ENCODE measurements around the gene DHDDS. TPM values are rescaled to one million over a fixed set of nuclear protein-coding genes. Genes with fewer than 3 reads are reported as not detected.
A peak's percentile ranks its signal among the peaks of the same experiment; 100 is the strongest.
"Not testable (repeated sequence)": the region's sequence is repeated elsewhere in the genome, so short reads cannot be mapped to it uniquely, and the experiment has no call there.

The DHDDS gene, protein sequence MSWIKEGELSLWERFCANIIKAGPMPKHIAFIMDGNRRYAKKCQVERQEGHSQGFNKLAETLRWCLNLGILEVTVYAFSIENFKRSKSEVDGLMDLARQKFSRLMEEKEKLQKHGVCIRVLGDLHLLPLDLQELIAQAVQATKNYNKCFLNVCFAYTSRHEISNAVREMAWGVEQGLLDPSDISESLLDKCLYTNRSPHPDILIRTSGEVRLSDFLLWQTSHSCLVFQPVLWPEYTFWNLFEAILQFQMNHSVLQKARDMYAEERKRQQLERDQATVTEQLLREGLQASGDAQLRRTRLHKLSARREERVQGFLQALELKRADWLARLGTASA
- 10 to 100 TPM; 54.5 to 76.6 (median 62.1) TPM for total RNA-seq

GRCh38 chr1:26431979-26432695 is at the start of gene DHDDS:
TSS of gene DHDDS (plus strand) at chr1:26432321. CDS start at chr1:26432946, 625 bp downstream.
- Histone ChIP-seq H3K27ac (peak within 1 kb of the TSS; percentile 65 to 85 (median 78)), H3K9me3 (no peaks in the 10 kb centered on the region), H3K4me1 (peaks cover 0 to 30% (median 8%) of the 10 kb centered on the region in 4 donors), H3K27me3 (no peaks in the 10 kb centered on the region), H3K4me3 (peak within 1 kb of the TSS; percentile 53 to 70 (median 62)), H3K36me3 (peaks cover 0 to 21% (median 0%) of the 10 kb centered on the region in 3 donors)
- DNase-seq = peak; percentile 96 to 99 (median 99)
- TF ChIP-seq POLR2A (IDR thresholded peaks at IDR 0.05) (peak; percentile 91 to 93), CTCF (IDR thresholded peaks at IDR 0.05) (no peak)

- Histone ChIP-seq H3K4me3 (no peak overlapping the region), H3K36me3 (no peaks in the 10 kb centered on the region), H3K9me3 (no peaks in the 10 kb centered on the region), H3K27me3 (no peaks in the 10 kb centered on the region), H3K4me1 (no peaks in the 10 kb centered on the region), H3K27ac (no peak overlapping the region)
- TF ChIP-seq POLR2A (IDR thresholded peaks at IDR 0.05) = no peak
- no peak for TF ChIP-seq CTCF (IDR thresholded peaks at IDR 0.05)
- DNase-seq = no peak
Observed at GRCh38 chr1:26384076-26384475, 48.0 kb upstream of the DHDDS start.

DNA sequence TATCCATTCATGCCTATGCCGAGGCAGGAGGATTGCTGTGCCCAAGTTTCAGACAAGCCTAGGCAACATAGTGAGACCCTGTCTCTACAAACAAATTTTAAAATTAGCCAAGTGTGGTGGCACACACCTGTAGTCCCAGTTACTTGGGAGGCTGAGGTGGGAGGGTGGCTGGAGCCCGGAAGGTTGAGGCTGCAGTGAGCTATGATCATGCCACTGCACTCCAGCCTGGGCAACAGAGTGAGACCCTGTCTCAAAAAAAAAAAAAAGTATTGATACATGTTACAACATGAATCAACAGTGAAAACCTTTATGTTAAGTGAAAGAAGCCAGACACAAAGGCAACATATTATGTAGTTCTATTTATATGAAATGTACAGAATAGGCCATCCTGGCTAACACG is 47.1 kb upstream of the DHDDS start:
- H3K27me3 ChIP-seq, DNase-seq, H3K4me1 ChIP-seq, H3K27ac ChIP-seq, H3K36me3 ChIP-seq, H3K9me3 ChIP-seq, H3K4me3 ChIP-seq: not testable (repeated sequence)

DNA sequence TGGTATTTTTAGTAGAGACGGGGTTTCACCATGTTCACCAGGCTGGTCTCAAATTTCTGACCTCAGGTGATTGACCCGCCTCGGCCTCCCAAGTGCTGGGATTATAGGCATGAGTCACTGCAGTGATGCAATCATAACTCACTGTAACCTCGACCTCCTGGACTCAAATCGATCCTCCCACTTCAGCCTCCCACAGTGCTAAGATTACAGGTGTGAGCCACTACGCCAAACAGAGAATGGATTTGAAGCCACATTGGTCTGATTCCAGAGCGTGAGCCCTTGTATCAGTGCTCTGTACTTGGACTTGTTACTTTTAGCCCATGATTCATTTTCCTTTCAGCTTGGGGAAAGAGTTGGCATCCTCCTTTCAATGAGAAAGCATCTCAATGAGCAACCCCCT is 44.7 kb upstream of the DHDDS start:
- Histone ChIP-seq H3K36me3 (no peaks in the 10 kb centered on the region), H3K27me3 (no peaks in the 10 kb centered on the region), H3K4me3 (no peak overlapping the region), H3K27ac (no peak overlapping the region), H3K9me3 (no peaks in the 10 kb centered on the region), H3K4me1 (no peaks in the 10 kb centered on the region)
- no peak for TF ChIP-seq CTCF (IDR thresholded peaks at IDR 0.05)
- TF ChIP-seq POLR2A (IDR thresholded peaks at IDR 0.05) = no peak
- peak in 1 of 3 donors; percentile 66 for DNase-seq

GRCh38 chr1:26388791-26389445 is 43.2 kb upstream of the DHDDS start:
- Histone ChIP-seq H3K27me3 (no peaks in the 10 kb centered on the region), H3K27ac (no peak overlapping the region), H3K4me3 (no peak overlapping the region), H3K36me3 (no peaks in the 10 kb centered on the region), H3K9me3 (no peaks in the 10 kb centered on the region), H3K4me1 (no peaks in the 10 kb centered on the region)
- DNase-seq = no peak
- TF ChIP-seq CTCF (IDR thresholded peaks at IDR 0.05) (no peak), POLR2A (IDR thresholded peaks at IDR 0.05) (no peak)

All from Peyer's patch (tissue), 4 donors.